Upper lobe of right lung (tissue), 1 donor: ENCODE results near the gene OR7A10. TPM values are rescaled to one million over a fixed set of nuclear protein-coding genes. Genes with fewer than 3 reads are reported as not detected.

Source experiments
- ATAC-seq: fragments of 200-7000 bp; cut with Tn5 transposase; one replicate; pipeline ENCODE4 v1.9.1; 2020; ENCODE audit warnings: mild to moderate bottlenecking, moderate library complexity
- DNase-seq: peaks from one replicate; pipeline ENCODE4 v3.0.0-alpha.2; 2020
- H3K27ac ChIP-seq: fragments of 200-600 bp; one replicate; pipeline ENCODE4 v1.8.0; 2022
- H3K27me3 ChIP-seq: fragments of 200-600 bp; one replicate; pipeline ENCODE4 v1.8.0; 2022; ENCODE audit warnings: mild to moderate bottlenecking
- H3K36me3 ChIP-seq: fragments of 200-600 bp; one replicate; pipeline ENCODE4 v1.8.0; 2022
- H3K4me1 ChIP-seq: fragments of 200-600 bp; one replicate; pipeline ENCODE4 v1.8.0; 2022
- H3K4me3 ChIP-seq: fragments of 200-600 bp; one replicate; pipeline ENCODE4 v1.8.0; 2022; ENCODE audit warnings: mild to moderate bottlenecking
- H3K9me3 ChIP-seq: fragments of 200-600 bp; one replicate; pipeline ENCODE4 v1.8.0; 2022
- intact Hi-C: fragments of 100-400 bp; cut with DNase I; formaldehyde crosslinking; loops from one replicate; pipeline ENCODE4 v1.11.0; 2022
- total RNA-seq: library from RNA; stranded (reverse); fragmentation: NEBNext Ultra II Directional; extraction: Animal tissue kit (Norgen Biotek cat#: 25700); gene quantifications from one replicate; pipeline ENCODE4 v1.2.1, GENCODE V29; 2021
- TF ChIP-seq, protein P1 (sequence below): fragments of 200-600 bp; IDR thresholded peaks from one replicate; pipeline ENCODE4 v1.8.0; 2022; ENCODE audit warnings: antibody characterized with exemption
- donor health status: DM: no; HTN: yes; CAD: no; lungs with severe emphysema.

Gene OR7A10
- total RNA-seq, 1 donor from 2014 or later: not detected

DNA sequence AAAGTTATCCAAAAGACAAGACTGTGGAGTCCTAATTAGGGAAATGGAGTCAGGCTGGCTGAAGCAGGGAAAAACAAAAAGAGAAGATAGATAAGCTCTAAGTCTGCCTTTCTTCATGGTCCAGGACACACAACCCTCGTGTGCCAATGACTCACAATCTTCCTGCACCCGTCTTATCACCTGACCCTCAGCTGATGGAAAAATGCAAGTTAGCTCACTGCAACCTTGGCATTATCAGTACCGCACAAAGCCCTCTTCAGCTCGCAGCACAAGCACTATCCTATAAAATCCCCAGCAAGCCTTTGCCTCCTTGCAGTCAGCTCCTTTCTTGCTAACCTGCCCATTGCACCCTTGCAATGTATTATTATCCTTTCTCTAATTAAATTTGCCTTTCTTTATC lies 18.0 kb downstream of the OR7A10 start:
- Histone ChIP-seq H3K27me3 (peaks cover 8% of the 10 kb centered on the region), H3K27ac (no peak overlapping the region), H3K9me3 (no peaks in the 10 kb centered on the region), H3K36me3 (no peaks in the 10 kb centered on the region), H3K4me1 (no peaks in the 10 kb centered on the region), H3K4me3 (no peak overlapping the region)
- intact Hi-C loops: no loop called here
- ATAC-seq (no peak), DNase-seq (no peak)
- TF ChIP-seq, protein P1, sequence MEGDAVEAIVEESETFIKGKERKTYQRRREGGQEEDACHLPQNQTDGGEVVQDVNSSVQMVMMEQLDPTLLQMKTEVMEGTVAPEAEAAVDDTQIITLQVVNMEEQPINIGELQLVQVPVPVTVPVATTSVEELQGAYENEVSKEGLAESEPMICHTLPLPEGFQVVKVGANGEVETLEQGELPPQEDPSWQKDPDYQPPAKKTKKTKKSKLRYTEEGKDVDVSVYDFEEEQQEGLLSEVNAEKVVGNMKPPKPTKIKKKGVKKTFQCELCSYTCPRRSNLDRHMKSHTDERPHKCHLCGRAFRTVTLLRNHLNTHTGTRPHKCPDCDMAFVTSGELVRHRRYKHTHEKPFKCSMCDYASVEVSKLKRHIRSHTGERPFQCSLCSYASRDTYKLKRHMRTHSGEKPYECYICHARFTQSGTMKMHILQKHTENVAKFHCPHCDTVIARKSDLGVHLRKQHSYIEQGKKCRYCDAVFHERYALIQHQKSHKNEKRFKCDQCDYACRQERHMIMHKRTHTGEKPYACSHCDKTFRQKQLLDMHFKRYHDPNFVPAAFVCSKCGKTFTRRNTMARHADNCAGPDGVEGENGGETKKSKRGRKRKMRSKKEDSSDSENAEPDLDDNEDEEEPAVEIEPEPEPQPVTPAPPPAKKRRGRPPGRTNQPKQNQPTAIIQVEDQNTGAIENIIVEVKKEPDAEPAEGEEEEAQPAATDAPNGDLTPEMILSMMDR: no peak

DNA sequence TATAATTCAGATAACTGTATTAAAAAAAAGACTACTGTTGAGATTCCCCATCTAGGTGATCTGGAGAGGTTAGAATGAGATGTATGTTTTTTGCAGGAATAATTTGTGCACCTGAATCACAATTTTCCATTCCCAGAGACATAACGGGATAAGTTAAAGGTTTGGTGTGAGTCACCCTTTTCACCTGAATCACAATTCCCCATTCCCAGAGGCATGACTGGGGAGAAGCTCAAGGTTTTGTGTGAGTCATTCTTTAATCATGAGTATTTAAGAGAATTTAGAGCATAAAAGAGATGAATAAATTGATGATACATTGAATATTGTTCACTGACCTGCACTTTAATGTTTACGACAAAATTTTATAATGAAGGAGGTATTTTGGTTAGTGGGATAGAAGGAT lies 22.7 kb downstream of the OR7A10 start:
- Histone ChIP-seq H3K36me3 (no peaks in the 10 kb centered on the region), H3K4me3 (no peak overlapping the region), H3K27ac (no peak overlapping the region), H3K9me3 (no peaks in the 10 kb centered on the region), H3K27me3 (peaks cover 12% of the 10 kb centered on the region), H3K4me1 (no peaks in the 10 kb centered on the region)
- TF ChIP-seq, protein P1: no peak
- intact Hi-C loops: no loop called here
- no peak for ATAC-seq
- DNase-seq: no peak

DNA sequence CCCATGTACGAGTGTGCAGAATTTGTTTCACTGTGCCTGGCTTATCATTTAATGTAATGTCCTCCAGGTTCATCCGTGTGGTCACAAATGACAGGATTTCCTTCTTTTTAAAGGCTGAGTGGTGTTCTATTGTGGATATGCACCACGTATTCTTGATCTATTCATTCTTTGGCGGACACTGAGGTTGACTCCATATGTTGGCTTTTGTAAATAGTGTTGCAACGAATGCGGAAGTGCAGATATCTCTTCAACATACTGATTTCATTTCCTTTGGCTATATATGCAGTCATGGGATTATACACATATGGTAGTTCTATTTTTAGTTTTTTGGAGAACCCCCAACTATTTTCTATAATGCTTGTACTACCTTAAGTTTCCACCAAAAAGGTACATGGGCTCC lies 26.8 kb downstream of the OR7A10 start:
- no peaks in the 10 kb centered on the region for H3K4me1 ChIP-seq
- H3K4me3 ChIP-seq: no peak overlapping the region
- no peak overlapping the region for H3K27ac ChIP-seq
- H3K27me3 ChIP-seq: peaks cover 12% of the 10 kb centered on the region
- ATAC-seq (no peak), DNase-seq (no peak)
- H3K9me3 ChIP-seq: no peaks in the 10 kb centered on the region
- intact Hi-C loops: no loop called here
- TF ChIP-seq, protein P1: no peak
- H3K36me3 ChIP-seq: no peaks in the 10 kb centered on the region

DNA sequence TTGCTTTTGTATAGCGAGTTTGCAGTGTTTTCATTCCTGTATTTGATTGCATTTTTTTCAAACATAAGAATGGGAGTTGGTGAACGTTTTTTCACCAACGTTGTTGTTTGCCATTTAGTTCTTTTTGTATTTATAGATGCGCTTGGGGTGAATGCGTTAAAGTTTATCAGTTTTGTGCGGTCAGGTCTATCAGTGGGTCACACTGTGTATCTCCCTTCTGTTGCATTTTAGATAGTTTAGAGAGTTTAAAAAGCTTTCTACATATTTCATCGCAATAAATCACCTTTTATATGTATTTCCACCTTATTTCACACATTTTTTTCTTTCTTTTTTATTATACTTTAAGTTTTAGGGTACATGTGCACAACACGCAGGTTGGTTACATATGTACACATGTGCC lies 30.1 kb downstream of the OR7A10 start:
- TF ChIP-seq, protein P1: no peak
- no peak for DNase-seq
- Histone ChIP-seq H3K36me3 (no peaks in the 10 kb centered on the region), H3K27ac (no peak overlapping the region), H3K9me3 (no peaks in the 10 kb centered on the region), H3K4me1 (no peaks in the 10 kb centered on the region), H3K27me3 (no peaks in the 10 kb centered on the region), H3K4me3 (no peak overlapping the region)
- intact Hi-C loops: no loop called here
- ATAC-seq: no peak

DNA sequence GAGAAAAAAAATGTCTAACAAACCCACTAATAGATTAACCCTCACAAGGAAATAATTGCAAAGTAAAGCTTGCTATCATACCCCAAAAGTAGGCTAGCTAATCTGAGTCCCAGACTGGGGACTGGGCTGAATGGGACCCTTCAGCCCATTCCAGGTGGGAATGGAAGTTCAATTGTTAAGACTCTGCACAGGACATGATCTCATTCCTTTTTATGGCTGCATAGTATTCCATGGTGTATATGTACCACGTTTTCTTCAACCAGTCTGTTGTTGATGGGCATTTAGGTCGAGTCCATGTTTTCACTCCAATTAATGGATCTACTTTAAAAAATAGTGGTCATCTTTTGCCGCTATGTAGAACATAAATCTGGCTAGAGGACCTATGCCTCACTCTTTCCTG lies 31.7 kb downstream of the OR7A10 start:
- DNase-seq (no peak), ATAC-seq (no peak)
- intact Hi-C loops: no loop called here
- no peak overlapping the region for H3K4me3 ChIP-seq
- no peaks in the 10 kb centered on the region for H3K36me3 ChIP-seq
- no peaks in the 10 kb centered on the region for H3K9me3 ChIP-seq
- H3K27ac ChIP-seq: no peak overlapping the region
- H3K4me1 ChIP-seq: no peaks in the 10 kb centered on the region
- H3K27me3 ChIP-seq: no peaks in the 10 kb centered on the region
- TF ChIP-seq, protein P1: no peak

- Histone ChIP-seq H3K27ac (no peak overlapping the region), H3K4me3 (no peak overlapping the region), H3K4me1 (no peaks in the 10 kb centered on the region), H3K9me3 (no peaks in the 10 kb centered on the region), H3K27me3 (no peaks in the 10 kb centered on the region), H3K36me3 (no peaks in the 10 kb centered on the region)
- TF ChIP-seq, protein P1: no peak
- ATAC-seq (no peak), DNase-seq (no peak)
- intact Hi-C loops: no loop called here
Measured at GRCh38 chr19:14814982-14815652, 33.6 kb downstream of the OR7A10 start.
